Adrenal gland (tissue), 12 donors: ENCODE data around the gene LOX. TPM values are rescaled to one million over a fixed set of nuclear protein-coding genes. Genes with fewer than 3 reads are reported as not detected.
A peak's percentile ranks its signal among the peaks of the same experiment; 100 is the strongest.

Source experiments
- DNase-seq, 7 donors: peaks; one replicate each; pipeline ENCODE4 v3.0.0-alpha.2; 2019 to 2020
- H3K27ac ChIP-seq, 5 donors: fragments of 200-600 bp; sonication (generic) in 4 of 5; 1 replicate in 3 of 5; 2 replicates in 2 of 5; pipeline versions ENCODE4 v1.5.1 to v1.8.0; 2016 to 2020; ENCODE audit warnings: mild to moderate bottlenecking in 1 of 5
- H3K27me3 ChIP-seq: fragments of 200-600 bp; 2 replicates; pipeline ENCODE4 v1.8.0; 2021
- H3K36me3 ChIP-seq, 2 donors: fragments of 200-600 bp; replicated peaks in 1 of 2; 1 replicate in 1 of 2; 2 replicates in 1 of 2; pipeline versions ENCODE4 v1.5.1 to v1.8.0; 2018 to 2022
- H3K4me1 ChIP-seq, 2 donors: fragments of 200-600 bp; replicated peaks in 1 of 2; 1 replicate in 1 of 2; 2 replicates in 1 of 2; pipeline versions ENCODE4 v1.5.1 to v1.8.0; 2018 to 2021
- H3K4me3 ChIP-seq, 4 donors: fragments of 200-600 bp; sonication (generic) in 3 of 4; one replicate each; pipeline ENCODE4 v1.5.1; 2016 to 2018
- H3K9me3 ChIP-seq, 3 donors: fragments of 200-600 bp; sonication (generic) in 1 of 3; replicated peaks in 1 of 3; 1 replicate in 2 of 3; 2 replicates in 1 of 3; pipeline versions ENCODE4 v1.5.1 to v1.8.0; 2016 to 2021
- CTCF ChIP-seq, 6 experiments: fragments of 450-650 bp in 4 of 6; fragments of 200-600 bp in 2 of 6; sonication (generic) in 1 of 6; IDR thresholded peaks; 1 replicate in 5 of 6; 2 replicates in 1 of 6; pipeline versions ENCODE4 v1.5.1 to v1.8.0; 2016 to 2021; ENCODE audit warnings: antibody characterized with exemption in 6 of 6, mild to moderate bottlenecking in 2 of 6, moderate library complexity in 1 of 6
- POLR2A ChIP-seq, 2 donors: fragments of 450-650 bp; IDR thresholded peaks; one replicate each; pipeline ENCODE4 v1.6.1; 2017; ENCODE audit warnings: antibody characterized with exemption in 2 of 2, mild to moderate bottlenecking in 2 of 2, moderate library complexity in 1 of 2
- WGBS, 4 donors: extraction: QIAGEN DNeasy Blood & Tissue Kit in 2 of 4; methylation state at CpG; one replicate each; pipeline versions ENCODE4 v1.1.5 to v1.1.7; 2013 to 2017; 5-methylcytosine and 5-hydroxymethylcytosine counted together
- intact Hi-C, 2 donors: fragments of 100-400 bp; cut with DNase I; formaldehyde crosslinking; loops; one replicate each; pipeline versions ENCODE4 v1.14.1 to v1.15.0; 2022 to 2023
- polyA plus RNA-seq, 3 donors: library from polyadenylated mRNA; stranded (reverse); fragments of 200-250 nt in 2 of 3; fragments of 350-450 nt in 1 of 3; fragmentation: Illumina TruSeq in 1 of 3; extraction: RNeasy Lipid Tissue Mini Kit (QIAGEN cat#74804) in 1 of 3; gene quantifications; one replicate each; pipeline ENCODE4 v1.2.3, GENCODE V29; 2013 to 2014
- total RNA-seq, 9 donors: library from RNA; depleted of rRNA in 4 of 9; stranded (reverse); fragments of >200 nt in 4 of 9; fragments of 120-200 nt in 1 of 9; fragmentation: NEBNext Ultra II Directional in 1 of 9; extraction: Animal tissue kit (Norgen Biotek cat#: 25700) in 1 of 9; gene quantifications; one replicate each; pipeline versions ENCODE4 v1.1.0 to v1.2.4, GENCODE V29; 2013 to 2023
- donor health status: healthy with polysubstance abuse.
- donor health status: Bipolar disorder and iron deficiency.
- donor health status: DM: yes; HTN: yes; CAD: no.
- donor health status: DM: no; HTN: no; CAD: no.
- donor health status: DM: no; HTN: no; CAD: no.
- donor health status: DM: yes; HTN: yes; CAD: no.

Gene LOX
- total and polyA plus RNA-seq, 12 donors = 1.9 to 13.6 (median 7.3) TPM

GRCh38 chr5:122081541-122081940, 3.5 kb upstream of the LOX start:
- H3K4me3 ChIP-seq = no peak overlapping the region
- no peaks in the 10 kb centered on the region for H3K36me3 ChIP-seq
- H3K9me3 ChIP-seq = no peaks in the 10 kb centered on the region
- H3K4me1 ChIP-seq = peaks cover 9 to 23% of the 10 kb centered on the region in 2 donors
- no peak overlapping the region for H3K27ac ChIP-seq
- no peak for DNase-seq
- intact Hi-C loops = no loop called here
- WGBS, 4 donors = 81 to 87% (median 83%) methylated on average over 2 of the region's 2 CpGs
- no peaks in the 10 kb centered on the region for H3K27me3 ChIP-seq
- TF ChIP-seq CTCF (IDR thresholded peaks at IDR 0.05) (no peak), POLR2A (IDR thresholded peaks at IDR 0.05) (no peak)

- WGBS, 4 donors = 0 to 3% (median 1%) methylated on average over 11 to 78 of the region's 78 CpGs
- Histone ChIP-seq H3K27me3 (no peaks in the 10 kb centered on the region), H3K36me3 (no peaks in the 10 kb centered on the region), H3K4me1 (peaks cover 10 to 25% of the 10 kb centered on the region in 2 donors), H3K9me3 (no peaks in the 10 kb centered on the region), H3K27ac (peak overlapping the region in 2 of 5 donors; percentile 58 to 79), H3K4me3 (peak overlapping the region in 2 of 4 donors; percentile 31 to 53)
- peak in 5 of 7 donors; percentile 10 to 23 (median 14) for DNase-seq
- TF ChIP-seq CTCF (IDR thresholded peaks at IDR 0.05) (no peak), POLR2A (IDR thresholded peaks at IDR 0.05) (no peak)
- intact Hi-C loops = loop anchor here in 1 of 2 donors (10.0 kb wide), 1 partner anchor 103 kb away; no protein-coding TSS in a partner anchor
These were observed 518 bp downstream of the LOX start for GRCh38 chr5:122077366-122078115.

GRCh38 chr5:122076669-122077365, 1.2 kb downstream of the LOX start:
- Histone ChIP-seq H3K9me3 (no peaks in the 10 kb centered on the region), H3K27me3 (no peaks in the 10 kb centered on the region), H3K36me3 (no peaks in the 10 kb centered on the region), H3K4me1 (peaks cover 10 to 25% of the 10 kb centered on the region in 2 donors), H3K27ac (peak overlapping the region in 1 of 5 donors; percentile 79), H3K4me3 (peak overlapping the region in 2 of 4 donors; percentile 31 to 53)
- peak; percentile 58 to 80 (median 72) for DNase-seq
- peak; percentile 28 to 64 (median 52) for TF ChIP-seq CTCF (IDR thresholded peaks at IDR 0.05)
- TF ChIP-seq POLR2A (IDR thresholded peaks at IDR 0.05) = no peak
- 0 to 1% (median 1%) methylated on average over 20 to 43 of the region's 43 CpGs for WGBS, 4 donors
- intact Hi-C loops = loop anchor here in 1 of 2 donors (10.0 kb wide), 1 partner anchor 102 kb away; no protein-coding TSS in a partner anchor

- Histone ChIP-seq H3K36me3 (no peaks in the 10 kb centered on the region), H3K4me1 (peaks cover 10 to 25% of the 10 kb centered on the region in 2 donors), H3K27me3 (no peaks in the 10 kb centered on the region), H3K27ac (no peak overlapping the region), H3K9me3 (no peaks in the 10 kb centered on the region), H3K4me3 (peak overlapping the region in 1 of 4 donors; percentile 53)
- no peak for DNase-seq
- WGBS, 4 donors = 49 to 62% (median 57%) methylated on average over 2 of the region's 2 CpGs
- intact Hi-C loops = loop anchor here in 1 of 2 donors (10.0 kb wide), 1 partner anchor 101 kb away; no protein-coding TSS in a partner anchor
- TF ChIP-seq POLR2A (IDR thresholded peaks at IDR 0.05) (no peak), CTCF (IDR thresholded peaks at IDR 0.05) (no peak)
These were observed 2.0 kb downstream of the LOX start for GRCh38 chr5:122076050-122076461.
